SK-N-MC (cell line): ENCODE results near the gene YLPM1.

Experiments used
- DNase-seq: peaks from one replicate; pipeline ENCODE4 v3.0.0-alpha.2; 2011; ENCODE audit warnings: low read depth, low spot score
- H3K27ac ChIP-seq: fragments of 200-600 bp; sonication (generic); 2 replicates; pipeline ENCODE4 v1.5.1; 2016; ENCODE audit warnings: mixed run types
- H3K36me3 ChIP-seq: fragments of 200-600 bp; sonication (generic); 2 replicates; pipeline ENCODE4 v1.6.1; 2017; ENCODE audit warnings: antibody characterized with exemption, low read length, mixed read lengths; ENCODE audit not compliant: insufficient read depth
- H3K4me3 ChIP-seq: fragments of 200-600 bp; sonication (generic); 2 replicates; pipeline ENCODE4 v1.5.1; 2016
- H3K9ac ChIP-seq: fragments of 200-600 bp; sonication (generic); 2 replicates; pipeline ENCODE4 v1.8.0; 2017; ENCODE audit warnings: mixed run types, mixed read lengths; ENCODE audit not compliant: insufficient read length
- H3K9me3 ChIP-seq: fragments of 200-600 bp; sonication (generic); 2 replicates; pipeline ENCODE4 v1.6.1; 2017; ENCODE audit warnings: low read depth, mild to moderate bottlenecking, antibody characterized with exemption, low read length, moderate library complexity, mixed read lengths
- EZH2 ChIP-seq: fragments of 200-600 bp; sonication (generic); IDR thresholded peaks from one replicate; pipeline ENCODE4 v1.6.1; 2017; ENCODE audit warnings: antibody characterized with exemption
- FOXP2 ChIP-seq: optimal IDR thresholded peaks from 2 replicates; pipeline ENCODE3; 2011; ENCODE audit warnings: mild to moderate bottlenecking, moderate library complexity; ENCODE audit not compliant: insufficient read depth; ENCODE audit errors: extremely low read length, control extremely low read depth
- POLR2AphosphoS5 ChIP-seq: IDR thresholded peaks from 2 replicates; pipeline ENCODE4 v1.6.1; 2012; ENCODE audit warnings: mild to moderate bottlenecking, low read depth, low read length, borderline replicate concordance

YLPM1 gene

GRCh38 chr14:74800780-74801179 is 37.7 kb downstream of the YLPM1 start:
- TF ChIP-seq POLR2AphosphoS5 (no peak), EZH2 (no peak), FOXP2 (no peak)
- peaks cover 57% of the 10 kb centered on the region for H3K36me3 ChIP-seq

GRCh38 chr14:74801396-74801795 is 38.3 kb downstream of the YLPM1 start:
- H3K9ac ChIP-seq: no peak overlapping the region
- peaks cover 51% of the 10 kb centered on the region for H3K36me3 ChIP-seq
- H3K9me3 ChIP-seq: no peaks in the 10 kb centered on the region
- no peak for DNase-seq
- no peak overlapping the region for H3K4me3 ChIP-seq
- no peak for TF ChIP-seq FOXP2
- TF ChIP-seq EZH2: no peak
- no peak for TF ChIP-seq POLR2AphosphoS5
- H3K27ac ChIP-seq: no peak overlapping the region

More at GRCh38 chr14:74800780-74801179, 37.7 kb downstream of the YLPM1 start:
- no peak for DNase-seq
- Histone ChIP-seq H3K4me3 (no peak overlapping the region), H3K27ac (no peak overlapping the region), H3K9ac (no peak overlapping the region), H3K9me3 (no peaks in the 10 kb centered on the region)

- Histone ChIP-seq H3K4me3 (no peak overlapping the region), H3K9me3 (no peaks in the 10 kb centered on the region), H3K27ac (no peak overlapping the region), H3K9ac (no peak overlapping the region), H3K36me3 (peaks cover 43% of the 10 kb centered on the region)
- TF ChIP-seq EZH2 (no peak), FOXP2 (no peak), POLR2AphosphoS5 (no peak)
- DNase-seq: no peak
Observed at GRCh38 chr14:74804219-74804825, 41.2 kb downstream of the YLPM1 start.

- no peak overlapping the region for H3K27ac ChIP-seq
- peaks cover 67% of the 10 kb centered on the region for H3K36me3 ChIP-seq
- H3K9ac ChIP-seq: no peak overlapping the region
- TF ChIP-seq EZH2 (no peak), FOXP2 (no peak), POLR2AphosphoS5 (no peak)
- H3K9me3 ChIP-seq: no peaks in the 10 kb centered on the region
- no peak for DNase-seq
- H3K4me3 ChIP-seq: no peak overlapping the region
Observed at GRCh38 chr14:74807853-74808545, 44.9 kb downstream of the YLPM1 start.

GRCh38 chr14:74816124-74816523 is 53.0 kb downstream of the YLPM1 start:
- no peak overlapping the region for H3K27ac ChIP-seq
- no peaks in the 10 kb centered on the region for H3K9me3 ChIP-seq
- H3K4me3 ChIP-seq: no peak overlapping the region
- no peak for DNase-seq
- no peak for TF ChIP-seq POLR2AphosphoS5
- no peak for TF ChIP-seq FOXP2
- TF ChIP-seq EZH2: no peak
- H3K9ac ChIP-seq: no peak overlapping the region
- H3K36me3 ChIP-seq: peaks cover 93% of the 10 kb centered on the region

- Histone ChIP-seq H3K9ac (no peak overlapping the region), H3K4me3 (no peak overlapping the region), H3K9me3 (no peaks in the 10 kb centered on the region), H3K36me3 (peaks cover 75% of the 10 kb centered on the region), H3K27ac (no peak overlapping the region)
- DNase-seq: no peak
- TF ChIP-seq POLR2AphosphoS5 (no peak), EZH2 (no peak), FOXP2 (no peak)
Observed at GRCh38 chr14:74820288-74820687, 57.2 kb downstream of the YLPM1 start.

GRCh38 chr14:74821267-74821915 is 58.3 kb downstream of the YLPM1 start:
- no peak for DNase-seq
- Histone ChIP-seq H3K9ac (no peak overlapping the region), H3K4me3 (no peak overlapping the region), H3K9me3 (no peaks in the 10 kb centered on the region), H3K36me3 (peaks cover 66% of the 10 kb centered on the region), H3K27ac (no peak overlapping the region)
- no peak for TF ChIP-seq POLR2AphosphoS5
- no peak for TF ChIP-seq FOXP2
- no peak for TF ChIP-seq EZH2

GRCh38 chr14:74824997-74825396 is 61.9 kb downstream of the YLPM1 start:
- H3K9me3 ChIP-seq: no peaks in the 10 kb centered on the region
- no peak for TF ChIP-seq POLR2AphosphoS5
- TF ChIP-seq EZH2: no peak
- TF ChIP-seq FOXP2: no peak
- H3K4me3 ChIP-seq: no peak overlapping the region
- no peak overlapping the region for H3K9ac ChIP-seq
- H3K36me3 ChIP-seq: peaks cover 59% of the 10 kb centered on the region
- 0 out of 2 replicates have a peak overlapping the region, but pooled peaks have one; percentile 28 for H3K27ac ChIP-seq
- no peak for DNase-seq

- no peak for DNase-seq
Observed at GRCh38 chr14:74826574-74826973, 63.5 kb downstream of the YLPM1 start.

More at GRCh38 chr14:74826574-74826973, 63.5 kb downstream of the YLPM1 start:
- Histone ChIP-seq H3K4me3 (no peak overlapping the region), H3K36me3 (peaks cover 58% of the 10 kb centered on the region), H3K27ac (no peak overlapping the region), H3K9ac (no peak overlapping the region), H3K9me3 (no peaks in the 10 kb centered on the region)
- TF ChIP-seq FOXP2 (no peak), POLR2AphosphoS5 (no peak), EZH2 (no peak)
